Keratinocyte (primary cell): Measurements from ENCODE around the gene ARMC5. TPM values are rescaled to one million over a fixed set of nuclear protein-coding genes. Genes with fewer than 3 reads are reported as not detected.

Experiments
- DNase-seq: peaks from one replicate; pipeline ENCODE4 v3.0.0-alpha.2; 2011; ENCODE audit warnings: low read depth, missing footprints, low spot score
- FAIRE-seq: peaks from 2 replicates; lab custom pipeline; 2011; peaks lifted over from hg19 to GRCh38; lab: Jason Lieb, UNC
- H2AFZ ChIP-seq: 2 replicates; pipeline ENCODE4 v1.6.0; 2012; ENCODE audit warnings: low read length, control low read depth, inconsistent platforms; ENCODE audit not compliant: control insufficient read depth
- H3K27ac ChIP-seq: 2 replicates; pipeline ENCODE4 v1.5.1; 2011; ENCODE audit warnings: low read length; ENCODE audit not compliant: control insufficient read depth, insufficient read depth
- H3K27me3 ChIP-seq: 3 replicates; pipeline ENCODE4 v1.6.0; 2011; ENCODE audit warnings: low read length; ENCODE audit not compliant: control insufficient read depth, insufficient read depth; ENCODE audit errors: extremely low read depth
- H3K36me3 ChIP-seq, 2 experiments: 2 replicates in 1 of 2; 3 replicates in 1 of 2; pipeline ENCODE4 v1.5.1; 2011; ENCODE audit warnings: low read length in 2 of 2, mild to moderate bottlenecking in 1 of 2; ENCODE audit not compliant: control insufficient read depth in 2 of 2, insufficient read depth in 2 of 2; ENCODE audit errors: extremely low read depth in 1 of 2
- H3K4me1 ChIP-seq: 3 replicates; pipeline ENCODE4 v1.5.1; 2011; ENCODE audit warnings: low read length; ENCODE audit not compliant: control insufficient read depth, insufficient read depth; ENCODE audit errors: extremely low read depth
- H3K4me2 ChIP-seq: 3 replicates; pipeline ENCODE4 v1.6.0; 2011; ENCODE audit warnings: low read depth, low read length; ENCODE audit not compliant: control insufficient read depth, insufficient read depth; ENCODE audit errors: extremely low read depth
- H3K4me3 ChIP-seq, 3 experiments: fragments of 200-600 bp in 1 of 3; sonication (generic) in 1 of 3; 2 replicates in 2 of 3; 3 replicates in 1 of 3; pipeline ENCODE4 v1.5.1; 2011 to 2016; ENCODE audit warnings: low read length in 3 of 3, mild to moderate bottlenecking in 3 of 3, control low read depth in 2 of 3, inconsistent platforms in 1 of 3, low read depth in 1 of 3, mixed read lengths in 1 of 3, mixed run types in 1 of 3, moderate library complexity in 1 of 3; ENCODE audit not compliant: control insufficient read depth in 2 of 3, insufficient read depth in 2 of 3; ENCODE audit errors: extremely low read depth in 1 of 3
- H3K79me2 ChIP-seq: 2 replicates; pipeline ENCODE4 v1.6.0; 2012; ENCODE audit warnings: low read length; ENCODE audit not compliant: control insufficient read depth, insufficient read depth
- H3K9ac ChIP-seq: 3 replicates; pipeline ENCODE4 v1.6.0; 2011; ENCODE audit warnings: low read length; ENCODE audit not compliant: control insufficient read depth, insufficient read depth; ENCODE audit errors: extremely low read depth
- H3K9me1 ChIP-seq: 3 replicates; pipeline ENCODE4 v1.6.0; 2011; ENCODE audit warnings: low read length; ENCODE audit not compliant: control insufficient read depth, insufficient read depth; ENCODE audit errors: extremely low read depth
- H3K9me3 ChIP-seq: 2 replicates; pipeline ENCODE4 v1.5.1; 2012; ENCODE audit warnings: low read depth, low read length; ENCODE audit not compliant: control insufficient read depth
- H4K20me1 ChIP-seq: 3 replicates; pipeline ENCODE4 v1.6.0; 2011; ENCODE audit warnings: low read length; ENCODE audit not compliant: control insufficient read depth, insufficient read depth; ENCODE audit errors: extremely low read depth
- EZH2 ChIP-seq: IDR thresholded peaks from one replicate; pipeline ENCODE4 v1.6.1; 2012; ENCODE audit warnings: inconsistent platforms, mild to moderate bottlenecking, low read length, moderate library complexity
- dilution Hi-C: fragments of 300-500 bp; cut with MboI; formaldehyde crosslinking; loops from one replicate; pipeline ENCODE4 v1.7.0; 2020; ENCODE audit warnings: low sequenced_read_pairs; ENCODE audit not compliant: extremely low pct_ligation_motif_present
- polyA plus RNA-seq, 5 experiments: library from polyadenylated mRNA; depleted of rRNA in 3 of 5; stranded (reverse) in 3 of 5; stranded (forward) in 1 of 5; unstranded in 1 of 5; fragments of >200 nt; gene quantifications; 1 replicate in 1 of 5; 2 replicates in 3 of 5; 3 replicates in 1 of 5; pipeline versions ENCODE4 v1.2.1 to v1.2.3, GENCODE V29; 2011 to 2012; ENCODE audit warnings: missing spikeins in 2 of 5, low read depth in 1 of 5, low replicate concordance in 1 of 5
- TF ChIP-seq, protein P1 (sequence below), 3 experiments: IDR thresholded peaks in 1 of 3; conservative IDR thresholded peaks in 1 of 3; optimal IDR thresholded peaks in 1 of 3; 2 replicates in 2 of 3; 3 replicates in 1 of 3; pipeline versions ENCODE3 to v1.5.1; 2011; ENCODE audit warnings: low read length in 3 of 3, mild to moderate bottlenecking in 3 of 3, moderate library complexity in 2 of 3, control low read depth in 1 of 3, inconsistent platforms in 1 of 3; ENCODE audit not compliant: insufficient read depth in 2 of 3; ENCODE audit errors: extremely low read depth in 1 of 3

ARMC5 gene
- polyA plus RNA-seq, 1 donor (not counting 4 experiments of a cell fraction or from before 2014, with no cell fraction given), result 3.0 TPM

DNA sequence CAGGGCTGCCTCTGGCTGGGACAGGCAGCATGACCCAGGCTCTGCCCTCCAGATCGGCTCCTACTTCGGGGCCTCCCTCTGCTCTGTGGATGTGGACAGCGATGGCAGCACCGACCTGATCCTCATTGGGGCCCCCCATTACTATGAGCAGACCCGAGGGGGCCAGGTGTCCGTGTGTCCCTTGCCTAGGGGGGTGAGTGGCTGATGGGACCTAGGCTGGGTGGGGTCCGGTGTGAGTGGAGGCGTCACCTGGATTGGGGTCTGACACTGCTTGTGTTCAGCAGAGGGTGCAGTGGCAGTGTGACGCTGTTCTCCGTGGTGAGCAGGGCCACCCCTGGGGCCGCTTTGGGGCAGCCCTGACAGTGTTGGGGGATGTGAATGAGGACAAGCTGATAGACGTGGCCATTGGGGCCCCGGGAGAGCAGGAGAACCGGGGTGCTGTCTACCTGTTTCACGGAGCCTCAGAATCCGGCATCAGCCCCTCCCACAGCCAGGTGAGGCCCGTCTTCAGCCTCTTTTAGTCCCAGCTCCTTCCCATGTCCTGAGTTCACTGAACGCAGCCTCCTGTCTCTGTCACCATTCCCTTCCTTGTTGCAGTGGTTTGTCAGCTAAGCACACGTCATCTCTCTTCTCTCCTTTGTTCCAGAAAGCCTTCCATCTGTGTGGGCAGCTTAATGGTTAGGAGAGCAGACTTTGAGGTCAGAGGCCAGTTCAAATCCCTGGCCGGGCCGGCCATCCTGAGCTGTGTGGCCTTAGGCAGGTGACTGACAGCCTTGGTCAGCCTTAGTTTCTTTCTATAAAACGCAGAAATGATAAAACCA is 48.1 kb upstream of the ARMC5 start:
- H3K9ac ChIP-seq, result no peak overlapping the region
- no peak overlapping the region for H2AFZ ChIP-seq
- no peaks in the 10 kb centered on the region for H3K4me1 ChIP-seq
- no peaks in the 10 kb centered on the region for H3K9me3 ChIP-seq
- no peak for TF ChIP-seq EZH2
- TF ChIP-seq, protein P1, sequence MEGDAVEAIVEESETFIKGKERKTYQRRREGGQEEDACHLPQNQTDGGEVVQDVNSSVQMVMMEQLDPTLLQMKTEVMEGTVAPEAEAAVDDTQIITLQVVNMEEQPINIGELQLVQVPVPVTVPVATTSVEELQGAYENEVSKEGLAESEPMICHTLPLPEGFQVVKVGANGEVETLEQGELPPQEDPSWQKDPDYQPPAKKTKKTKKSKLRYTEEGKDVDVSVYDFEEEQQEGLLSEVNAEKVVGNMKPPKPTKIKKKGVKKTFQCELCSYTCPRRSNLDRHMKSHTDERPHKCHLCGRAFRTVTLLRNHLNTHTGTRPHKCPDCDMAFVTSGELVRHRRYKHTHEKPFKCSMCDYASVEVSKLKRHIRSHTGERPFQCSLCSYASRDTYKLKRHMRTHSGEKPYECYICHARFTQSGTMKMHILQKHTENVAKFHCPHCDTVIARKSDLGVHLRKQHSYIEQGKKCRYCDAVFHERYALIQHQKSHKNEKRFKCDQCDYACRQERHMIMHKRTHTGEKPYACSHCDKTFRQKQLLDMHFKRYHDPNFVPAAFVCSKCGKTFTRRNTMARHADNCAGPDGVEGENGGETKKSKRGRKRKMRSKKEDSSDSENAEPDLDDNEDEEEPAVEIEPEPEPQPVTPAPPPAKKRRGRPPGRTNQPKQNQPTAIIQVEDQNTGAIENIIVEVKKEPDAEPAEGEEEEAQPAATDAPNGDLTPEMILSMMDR (optimal IDR thresholded peaks at IDR 0.05 in 1 of 3, IDR thresholded peaks at IDR 0.05 in 1 of 3, conservative IDR thresholded peaks at IDR 0.05 in 1 of 3; ENCODE audit: extremely low read depth in 1 of 3, insufficient read depth in 2 of 3, low read length in 3 of 3), result no peak
- DNase-seq (no peak), FAIRE-seq (no peak)
- dilution Hi-C loops, result no loop called here
- no peak overlapping the region for H3K27ac ChIP-seq
- peaks cover 4% of the 10 kb centered on the region for H3K27me3 ChIP-seq
- no peak overlapping the region for H3K4me3 ChIP-seq
- no peaks in the 10 kb centered on the region for H3K36me3 ChIP-seq
- no peaks in the 10 kb centered on the region for H4K20me1 ChIP-seq
- H3K4me2 ChIP-seq, result no peak overlapping the region
- H3K9me1 ChIP-seq, result no peaks in the 10 kb centered on the region
- H3K79me2 ChIP-seq, result no peaks in the 10 kb centered on the region

DNA sequence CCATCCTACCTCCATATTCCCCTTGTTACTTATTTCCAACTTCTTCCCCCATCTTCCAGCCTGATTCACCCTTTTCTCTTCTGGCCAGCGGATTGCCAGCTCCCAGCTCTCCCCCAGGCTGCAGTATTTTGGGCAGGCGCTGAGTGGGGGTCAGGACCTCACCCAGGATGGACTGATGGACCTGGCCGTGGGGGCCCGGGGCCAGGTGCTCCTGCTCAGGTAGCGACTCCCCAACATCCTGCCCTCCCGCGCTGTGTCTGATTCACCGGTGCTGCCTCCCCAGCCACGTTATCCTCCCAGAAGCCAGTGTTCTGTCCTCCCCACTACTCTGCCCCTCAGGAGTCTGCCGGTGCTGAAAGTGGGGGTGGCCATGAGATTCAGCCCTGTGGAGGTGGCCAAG is 46.6 kb upstream of the ARMC5 start:
- Histone ChIP-seq H3K9ac (no peak overlapping the region), H3K4me3 (no peak overlapping the region), H3K27me3 (peaks cover 4% of the 10 kb centered on the region), H3K79me2 (no peaks in the 10 kb centered on the region), H3K9me1 (no peaks in the 10 kb centered on the region), H4K20me1 (no peaks in the 10 kb centered on the region), H2AFZ (no peak overlapping the region), H3K9me3 (no peaks in the 10 kb centered on the region), H3K36me3 (no peaks in the 10 kb centered on the region), H3K4me2 (no peak overlapping the region), H3K27ac (no peak overlapping the region), H3K4me1 (no peaks in the 10 kb centered on the region)
- no peak for FAIRE-seq
- dilution Hi-C loops, result no loop called here
- DNase-seq, result no peak
- TF ChIP-seq EZH2, result no peak
- TF ChIP-seq, protein P1 (optimal IDR thresholded peaks at IDR 0.05 in 1 of 3, IDR thresholded peaks at IDR 0.05 in 1 of 3, conservative IDR thresholded peaks at IDR 0.05 in 1 of 3; ENCODE audit: extremely low read depth in 1 of 3, insufficient read depth in 2 of 3, low read length in 3 of 3), result no peak
